Spleen (tissue), 7 donors: Measurements from ENCODE around the gene SLC12A9.

ENCODE experiments used
- POLR2A ChIP-seq, 3 donors: fragments of 450-650 bp; IDR thresholded peaks; one replicate each; pipeline ENCODE4 v1.5.1; 2017; ENCODE audit warnings: antibody characterized with exemption in 3 of 3, mild to moderate bottlenecking in 1 of 3
- TF ChIP-seq, protein P1 (sequence below), 11 experiments: fragments of 200-600 bp in 7 of 11; fragments of 450-650 bp in 4 of 11; sonication (generic) in 4 of 11; IDR thresholded peaks in 8 of 11; conservative IDR thresholded peaks in 3 of 11; 1 replicate in 7 of 11; 2 replicates in 4 of 11; pipeline versions ENCODE4 v1.4.0 to v1.8.0; 2016 to 2021; ENCODE audit warnings: antibody characterized with exemption in 11 of 11, inconsistent platforms in 4 of 11, mild to moderate bottlenecking in 1 of 11
- donor health status: DM: no; HTN: no; CAD: no; lungs with moderate emphysema.
- donor health status: DM: no; HTN: no; CAD: no.
- donor health status: DM: no; HTN: no; CAD: no.

GRCh38 chr7:100893910-100894721, 41.6 kb downstream of the SLC12A9 start:
- TF ChIP-seq, protein P1, sequence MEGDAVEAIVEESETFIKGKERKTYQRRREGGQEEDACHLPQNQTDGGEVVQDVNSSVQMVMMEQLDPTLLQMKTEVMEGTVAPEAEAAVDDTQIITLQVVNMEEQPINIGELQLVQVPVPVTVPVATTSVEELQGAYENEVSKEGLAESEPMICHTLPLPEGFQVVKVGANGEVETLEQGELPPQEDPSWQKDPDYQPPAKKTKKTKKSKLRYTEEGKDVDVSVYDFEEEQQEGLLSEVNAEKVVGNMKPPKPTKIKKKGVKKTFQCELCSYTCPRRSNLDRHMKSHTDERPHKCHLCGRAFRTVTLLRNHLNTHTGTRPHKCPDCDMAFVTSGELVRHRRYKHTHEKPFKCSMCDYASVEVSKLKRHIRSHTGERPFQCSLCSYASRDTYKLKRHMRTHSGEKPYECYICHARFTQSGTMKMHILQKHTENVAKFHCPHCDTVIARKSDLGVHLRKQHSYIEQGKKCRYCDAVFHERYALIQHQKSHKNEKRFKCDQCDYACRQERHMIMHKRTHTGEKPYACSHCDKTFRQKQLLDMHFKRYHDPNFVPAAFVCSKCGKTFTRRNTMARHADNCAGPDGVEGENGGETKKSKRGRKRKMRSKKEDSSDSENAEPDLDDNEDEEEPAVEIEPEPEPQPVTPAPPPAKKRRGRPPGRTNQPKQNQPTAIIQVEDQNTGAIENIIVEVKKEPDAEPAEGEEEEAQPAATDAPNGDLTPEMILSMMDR (IDR thresholded peaks at IDR 0.05 in 8 of 11, conservative IDR thresholded peaks at IDR 0.05 in 3 of 11): no peak
- no peak for TF ChIP-seq POLR2A (IDR thresholded peaks at IDR 0.05)
